Endothelial cell of umbilical vein (primary cell): ENCODE results near the gene PRAMEF27. TPM values are rescaled to one million over a fixed set of nuclear protein-coding genes. Genes with fewer than 3 reads are reported as not detected.
"Not testable (repeated sequence)": the region's sequence is repeated elsewhere in the genome, so short reads cannot be mapped to it uniquely, and the experiment has no call there.

Experiments used
- Bru-seq: library from RNA; stranded (reverse); fragments of 400-500 nt; gene quantifications from one replicate; lab custom pipeline; 2021; lab: Mats Ljungman, UMichigan
- BruChase-seq, 2 experiments: library from RNA; stranded (reverse); fragments of 400-500 nt; gene quantifications; one replicate each; lab custom pipeline; 2021; lab: Mats Ljungman, UMichigan
- BruUV-seq: library from RNA; stranded (reverse); fragments of 400-500 nt; replicated peaks from 2 replicates; lab custom pipeline; 2021; lab: Mats Ljungman, UMichigan
- CTCF ChIA-PET: fragments of 300-600, 350-600 bp; sonication (Branson Sonifier 250); formaldehyde crosslinking; loops from one replicate; lab custom pipeline; 2021; ENCODE audit warnings: antibody characterized with exemption, inconsistent platforms; lab: Charles Lee
- POLR2A ChIA-PET: fragments of 300-600, 350-600 bp; sonication (Branson Sonifier 250); formaldehyde crosslinking; loops from one replicate; lab custom pipeline; 2021; ENCODE audit warnings: antibody characterized with exemption, inconsistent platforms; lab: Charles Lee
- DNase-seq: peaks from one replicate; pipeline ENCODE4 v3.0.0-alpha.2; 2011; ENCODE audit warnings: low read depth, low spot score
- FAIRE-seq: peaks from 2 replicates; lab custom pipeline; 2011; peaks lifted over from hg19 to GRCh38; lab: Jason Lieb, UNC
- H2AFZ ChIP-seq: 2 replicates; pipeline ENCODE4 v1.6.0; 2012; ENCODE audit warnings: low read depth, low read length, control low read depth, inconsistent platforms
- H3K27ac ChIP-seq: 2 replicates; pipeline ENCODE4 v1.5.1; 2011; ENCODE audit warnings: low read depth, mild to moderate bottlenecking, control low read depth, low read length, moderate library complexity; ENCODE audit not compliant: insufficient read depth
- H3K27me3 ChIP-seq, 2 experiments: 2 replicates each; pipeline versions ENCODE4 v1.6.0 to v1.6.1; 2011; ENCODE audit warnings: low read length in 2 of 2, mixed read lengths in 1 of 2; ENCODE audit not compliant: control insufficient read depth in 2 of 2, insufficient read depth in 2 of 2
- H3K36me3 ChIP-seq, 2 experiments: 2 replicates in 1 of 2; 3 replicates in 1 of 2; pipeline ENCODE4 v1.5.1; 2011; ENCODE audit warnings: low read length in 2 of 2, mild to moderate bottlenecking in 1 of 2, moderate library complexity in 1 of 2; ENCODE audit not compliant: control insufficient read depth in 2 of 2, insufficient read depth in 2 of 2; ENCODE audit errors: extremely low read depth in 1 of 2
- H3K4me1 ChIP-seq: 3 replicates; pipeline ENCODE4 v1.5.1; 2011; ENCODE audit warnings: mild to moderate bottlenecking, low read length; ENCODE audit not compliant: control insufficient read depth, insufficient read depth; ENCODE audit errors: extremely low read depth
- H3K4me2 ChIP-seq: 2 replicates; pipeline ENCODE4 v1.6.1; 2011; ENCODE audit warnings: low read length, control low read depth, mixed read lengths; ENCODE audit not compliant: insufficient read depth
- H3K4me3 ChIP-seq, 3 experiments: fragments of 200-600 bp in 1 of 3; sonication (generic), shearing (Covaris generic) in 1 of 3; replicated peaks in 1 of 3; 2 replicates each; pipeline ENCODE4 v1.5.1; 2011 to 2016; ENCODE audit warnings: control low read depth in 3 of 3, low read length in 3 of 3, mild to moderate bottlenecking in 2 of 3, inconsistent platforms in 1 of 3, low read depth in 1 of 3, moderate library complexity in 1 of 3; ENCODE audit not compliant: insufficient read depth in 1 of 3
- H3K79me2 ChIP-seq: 2 replicates; pipeline ENCODE4 v1.6.0; 2012; ENCODE audit warnings: low read length, inconsistent platforms; ENCODE audit not compliant: control insufficient read depth, insufficient read depth
- H3K9ac ChIP-seq: replicated peaks from 2 replicates; pipeline ENCODE3; 2011; ENCODE audit warnings: low read length, control low read depth; ENCODE audit not compliant: insufficient read depth; ENCODE audit errors: extremely low read depth
- H3K9me1 ChIP-seq: replicated peaks from 3 replicates; pipeline ENCODE4 v1.6.0; 2011; ENCODE audit warnings: mild to moderate bottlenecking, low read length; ENCODE audit not compliant: control insufficient read depth, insufficient read depth; ENCODE audit errors: extremely low read depth
- H3K9me3 ChIP-seq: replicated peaks from 2 replicates; pipeline ENCODE4 v1.5.1; 2012; ENCODE audit warnings: low read length, inconsistent platforms; ENCODE audit not compliant: control insufficient read depth, insufficient read depth
- H4K20me1 ChIP-seq: replicated peaks from 2 replicates; pipeline ENCODE3; 2011; ENCODE audit warnings: mild to moderate bottlenecking, low read length; ENCODE audit not compliant: control insufficient read depth, insufficient read depth; ENCODE audit errors: extremely low read depth
- dilution Hi-C: fragments of 300-500 bp; cut with MboI; formaldehyde crosslinking; loops from one replicate; pipeline ENCODE4 v1.15.0; 2019; ENCODE audit warnings: low sequenced_read_pairs; ENCODE audit not compliant: extremely low pct_ligation_motif_present
- intact Hi-C: fragments of 100-400 bp; cut with micrococcal nuclease; formaldehyde crosslinking; loops from one replicate; pipeline ENCODE4 v1.10.0; 2022
- long read RNA-seq: library from polyadenylated mRNA; stranded (forward); transcript quantifications from one replicate; pipeline ENCODE4 v2.0.0, GENCODE V29; 2021
- polyA minus RNA-seq, 3 experiments: library from RNA; depleted of rRNA, polyadenylated mRNA; stranded (reverse); fragments of >200 nt; gene quantifications; 1 replicate in 1 of 3; 2 replicates in 2 of 3; pipeline ENCODE4 v1.2.3, GENCODE V29; 2011
- polyA plus RNA-seq, 4 experiments: library from polyadenylated mRNA; depleted of rRNA in 3 of 4; stranded (reverse) in 3 of 4; unstranded in 1 of 4; fragments of >200 nt; gene quantifications; 2 replicates each; pipeline versions ENCODE4 v1.2.1 to v1.2.3, GENCODE V29; 2011 to 2012; ENCODE audit warnings: missing spikeins in 1 of 4
- total RNA-seq: library from RNA; stranded (reverse); gene quantifications from 2 replicates; pipeline ENCODE4 v1.2.3, GENCODE V29; 2021

Gene PRAMEF27
- total RNA-seq (not detected in 2 replicates), polyA plus RNA-seq (not detected in 2 replicates), polyA minus RNA-seq (not detected in 2 replicates), Bru-seq, nascent RNA (not detected), BruChase-seq, experiment 1, labeled RNA remaining after a 6-hour chase (not detected), BruChase-seq, experiment 2, labeled RNA remaining after a 2-hour chase (not detected)
- polyA plus RNA-seq (2011; cell fraction: cytosol; rRNA removed): not detected in 2 replicates
- not detected in 2 replicates for polyA plus RNA-seq (2011; cell fraction: nucleus; rRNA removed)
- polyA plus RNA-seq (2012): not detected in 2 replicates
- polyA minus RNA-seq (2011; cell fraction: cytosol; rRNA and poly(A)+ RNA removed): not detected
- polyA minus RNA-seq (2011; cell fraction: nucleus; rRNA and poly(A)+ RNA removed): not detected in 2 replicates
- long read RNA-seq: 0 reads

GRCh38 chr1:13056475-13056874 lies at the start of gene PRAMEF27:
TSS of gene PRAMEF27 (minus strand) at chr1:13056575. CDS start at chr1:13053659, 2,916 bp downstream.
- FAIRE-seq, H2AFZ ChIP-seq, CTCF ChIA-PET, DNase-seq, H3K4me3 ChIP-seq, H3K36me3 ChIP-seq, H3K79me2 ChIP-seq, H3K4me1 ChIP-seq, H4K20me1 ChIP-seq, H3K27ac ChIP-seq, H3K9ac ChIP-seq, H3K9me1 ChIP-seq, H3K27me3 ChIP-seq, H3K4me2 ChIP-seq, BruUV-seq, POLR2A ChIA-PET, H3K9me3 ChIP-seq, dilution Hi-C loops, intact Hi-C loops: not testable (repeated sequence)

- H4K20me1 ChIP-seq, H3K36me3 ChIP-seq, H3K9me3 ChIP-seq, H3K9ac ChIP-seq, H3K79me2 ChIP-seq, CTCF ChIA-PET, H3K4me1 ChIP-seq, POLR2A ChIA-PET, FAIRE-seq, dilution Hi-C loops, H3K9me1 ChIP-seq, DNase-seq, H3K4me3 ChIP-seq, BruUV-seq, H3K4me2 ChIP-seq, H3K27ac ChIP-seq, H3K27me3 ChIP-seq, intact Hi-C loops, H2AFZ ChIP-seq: not testable (repeated sequence)
These were observed 14.1 kb upstream of the PRAMEF27 start, which contains the start of gene PRAMEF25 for GRCh38 chr1:13070474-13070873. TSS of gene PRAMEF25 (plus strand) at chr1:13070774. CDS start at chr1:13073694, 2,920 bp downstream.

- H3K4me2 ChIP-seq, H3K9me3 ChIP-seq, H3K9me1 ChIP-seq, POLR2A ChIA-PET, H3K27ac ChIP-seq, H3K4me3 ChIP-seq, CTCF ChIA-PET, BruUV-seq, DNase-seq, FAIRE-seq, H3K27me3 ChIP-seq, H3K79me2 ChIP-seq, H4K20me1 ChIP-seq, H3K4me1 ChIP-seq, H2AFZ ChIP-seq, H3K36me3 ChIP-seq, dilution Hi-C loops, H3K9ac ChIP-seq, intact Hi-C loops: not testable (repeated sequence)
These were observed 36.5 kb downstream of the PRAMEF27 start for GRCh38 chr1:13019846-13020245.

- BruUV-seq, H3K36me3 ChIP-seq, H4K20me1 ChIP-seq, FAIRE-seq, H3K9ac ChIP-seq, H3K27me3 ChIP-seq, H3K4me2 ChIP-seq, H3K9me3 ChIP-seq, CTCF ChIA-PET, H3K27ac ChIP-seq, H3K9me1 ChIP-seq, H3K4me3 ChIP-seq, POLR2A ChIA-PET, intact Hi-C loops, H3K4me1 ChIP-seq, H3K79me2 ChIP-seq, H2AFZ ChIP-seq, DNase-seq, dilution Hi-C loops: not testable (repeated sequence)
These were observed 44.4 kb downstream of the PRAMEF27 start for GRCh38 chr1:13011932-13012331.
